ENCODE measurements around the gene CDK8. TPM values are rescaled to one million over a fixed set of nuclear protein-coding genes. Genes with fewer than 3 reads are reported as not detected.
A peak's percentile ranks its signal among the peaks of the same experiment; 100 is the strongest.

The CDK8 gene
- 24.0 and 27.6 TPM in 2 replicates for total RNA-seq (2014; rRNA removed; shearing (Covaris generic))
- polyA plus RNA-seq (2016; fragmentation: Nextera tagmentation; extraction: Ambion mirVana) = 13.6 and 15.7 TPM in 2 replicates
- long read RNA-seq, partial matches to known transcripts = 6 of 6 reads
- long read RNA-seq, other reads (novel, unspliced or antisense) = 0 of 6 reads

- Mint-ChIP-seq H3K9me3 (no peaks in the 10 kb centered on the region), H3K4me1 (peaks cover 19% of the 10 kb centered on the region; the same call in 2 of the 3 replicates)
Observed at GRCh38 chr13:26253787-26254582, at the start of gene CDK8. CDK8 (plus strand) TSS chr13:26254129; CDS start chr13:26254642, 513 bp downstream.

More at GRCh38 chr13:26253787-26254582, at the start of gene CDK8:
- Mint-ChIP-seq H3K36me3 (ENCODE audit: low read depth) (no peaks in the 10 kb centered on the region), H3K4me3 (peak within 1 kb of the TSS; percentile 88), H3K27ac (peak within 1 kb of the TSS; percentile 90), H3K27me3 (ENCODE audit: insufficient read depth, low read depth, poor library complexity) (peaks cover 5% of the 10 kb centered on the region)
- Histone ChIP-seq H2AFZ (peak within 1 kb of the TSS; percentile 99), H3K4me3 (peak within 1 kb of the TSS; percentile 96), H3K4me2 (peak within 1 kb of the TSS; percentile 91), H3K36me3 (ENCODE audit: insufficient read depth) (no peaks in the 10 kb centered on the region), H3F3A (replicated peaks; ENCODE audit: low read depth) (no peaks in the 10 kb centered on the region), H4K20me1 (replicated peaks; ENCODE audit: insufficient read depth) (peaks cover 34% of the 10 kb centered on the region), H3K9me2 (ENCODE audit: insufficient read depth) (no peaks in the 10 kb centered on the region), H3K79me2 (replicated peaks; ENCODE audit: insufficient read depth) (peaks cover 45% of the 10 kb centered on the region), H3K4me1 (ENCODE audit: insufficient read depth) (peaks cover 19% of the 10 kb centered on the region), H3K27me3 (ENCODE audit: insufficient read depth) (no peaks in the 10 kb centered on the region), H3K27ac (ENCODE audit: low read depth) (peak within 1 kb of the TSS; percentile 95)
- ATAC-seq (peak; percentile 88), DNase-seq (ENCODE audit: low spot score) (peak; percentile 90)
- TF ChIP-seq POLR2AphosphoS5 (IDR thresholded peaks at IDR 0.05; ENCODE audit: low read depth) (peak; percentile 91), ETS1 (IDR thresholded peaks at IDR 0.05) (peak; percentile 97), EZH2phosphoT487 (IDR thresholded peaks at IDR 0.05; ENCODE audit: unreplicated experiment) (no peak), CTCF (conservative IDR thresholded peaks at IDR 0.05; ENCODE audit: low read depth in 2 of 2) (no peak), JUNB (IDR thresholded peaks at IDR 0.05; ENCODE audit: unreplicated experiment) (no peak), CREB1 (CRISPR knock-in tag; IDR thresholded peaks at IDR 0.05; ENCODE audit: low read depth) (peak; percentile 54), EZH2 (IDR thresholded peaks at IDR 0.05; ENCODE audit: low read depth, unreplicated experiment) (no peak), ZNF331 (CRISPR knock-in tag; IDR thresholded peaks at IDR 0.05; ENCODE audit: low read depth) (no peak), NANOG (IDR thresholded peaks at IDR 0.05; ENCODE audit: borderline replicate concordance) (no peak), STAT1 (IDR thresholded peaks at IDR 0.05; ENCODE audit: unreplicated experiment) (no peak), ZNF462 (CRISPR knock-in tag; IDR thresholded peaks at IDR 0.05) (no peak)

All from GM23338 (cell line).